ENCODE measurements around the gene GMEB2. TPM values are rescaled to one million over a fixed set of nuclear protein-coding genes. Genes with fewer than 3 reads are reported as not detected.
A peak's percentile ranks its signal among the peaks of the same experiment; 100 is the strongest.
"Not testable (repeated sequence)": the region's sequence is repeated elsewhere in the genome, so short reads cannot be mapped to it uniquely, and the experiment has no call there.

The GMEB2 gene
- total RNA-seq, 1 experiment from 2014 or later = 42.5 TPM

DNA sequence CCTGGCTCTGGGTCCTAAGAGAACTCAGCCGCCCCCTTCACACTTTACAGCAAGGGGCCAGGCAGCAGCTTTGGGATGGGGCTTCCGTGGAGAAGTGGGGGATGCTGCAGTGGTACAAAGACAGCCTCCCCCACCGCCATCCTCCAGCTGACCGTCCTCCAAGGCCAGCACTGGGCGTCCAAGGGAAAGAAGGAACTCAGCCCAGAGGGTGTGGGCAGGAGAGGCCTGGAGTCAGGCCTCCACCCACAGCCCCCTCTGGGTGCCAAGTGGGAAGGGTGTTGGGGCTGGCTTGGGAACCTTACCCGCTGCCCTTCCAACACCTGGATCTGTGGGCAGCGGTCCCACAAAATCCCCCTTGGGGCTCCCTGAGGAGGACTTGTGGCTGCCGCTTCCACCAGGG lies 13.2 kb upstream of the GMEB2 start:
- DNase-seq (ENCODE audit: low spot score) = no peak

DNA sequence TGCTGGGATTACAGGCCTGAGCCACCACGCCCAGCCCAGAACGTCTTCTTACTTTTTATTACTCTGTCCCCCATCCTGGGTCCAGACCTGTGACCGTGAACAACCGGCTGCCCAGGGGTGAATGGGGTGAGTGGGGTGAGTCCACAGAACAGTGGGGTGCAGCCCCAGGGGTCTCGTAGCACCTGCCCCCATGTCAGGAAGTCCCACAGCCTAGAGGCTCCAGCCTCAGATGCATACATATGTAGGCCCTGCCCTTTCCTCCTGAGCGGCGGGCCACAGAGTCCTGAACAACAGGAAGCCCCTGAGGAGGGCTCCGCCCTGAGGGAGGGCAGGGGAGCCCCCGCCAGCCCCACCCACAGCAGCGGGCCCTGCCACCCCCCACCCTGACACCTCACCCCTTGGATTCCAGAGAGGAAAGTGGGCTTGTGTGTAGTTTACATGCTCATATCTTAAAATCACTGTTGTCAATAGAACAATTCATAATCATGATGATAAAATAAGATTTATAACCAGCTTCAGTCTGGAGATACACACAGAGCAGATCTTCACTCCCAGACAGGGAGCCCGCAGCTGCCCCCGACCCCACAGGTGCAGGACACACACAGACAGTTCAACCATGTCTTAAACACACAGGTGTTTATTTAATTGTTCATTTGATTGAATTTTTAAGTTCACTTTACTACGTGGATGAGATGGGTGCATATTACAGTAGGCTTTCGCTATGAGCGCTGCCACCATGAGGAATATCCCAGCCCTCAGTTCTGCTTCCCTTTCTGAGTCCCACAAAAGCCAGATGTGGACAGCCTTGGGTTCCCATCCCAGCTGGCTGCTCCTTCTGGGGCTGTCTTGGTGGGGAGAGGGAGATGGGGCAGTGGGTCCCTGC lies 12.4 kb upstream of the GMEB2 start:
- no peak for DNase-seq (ENCODE audit: low spot score)

DNA sequence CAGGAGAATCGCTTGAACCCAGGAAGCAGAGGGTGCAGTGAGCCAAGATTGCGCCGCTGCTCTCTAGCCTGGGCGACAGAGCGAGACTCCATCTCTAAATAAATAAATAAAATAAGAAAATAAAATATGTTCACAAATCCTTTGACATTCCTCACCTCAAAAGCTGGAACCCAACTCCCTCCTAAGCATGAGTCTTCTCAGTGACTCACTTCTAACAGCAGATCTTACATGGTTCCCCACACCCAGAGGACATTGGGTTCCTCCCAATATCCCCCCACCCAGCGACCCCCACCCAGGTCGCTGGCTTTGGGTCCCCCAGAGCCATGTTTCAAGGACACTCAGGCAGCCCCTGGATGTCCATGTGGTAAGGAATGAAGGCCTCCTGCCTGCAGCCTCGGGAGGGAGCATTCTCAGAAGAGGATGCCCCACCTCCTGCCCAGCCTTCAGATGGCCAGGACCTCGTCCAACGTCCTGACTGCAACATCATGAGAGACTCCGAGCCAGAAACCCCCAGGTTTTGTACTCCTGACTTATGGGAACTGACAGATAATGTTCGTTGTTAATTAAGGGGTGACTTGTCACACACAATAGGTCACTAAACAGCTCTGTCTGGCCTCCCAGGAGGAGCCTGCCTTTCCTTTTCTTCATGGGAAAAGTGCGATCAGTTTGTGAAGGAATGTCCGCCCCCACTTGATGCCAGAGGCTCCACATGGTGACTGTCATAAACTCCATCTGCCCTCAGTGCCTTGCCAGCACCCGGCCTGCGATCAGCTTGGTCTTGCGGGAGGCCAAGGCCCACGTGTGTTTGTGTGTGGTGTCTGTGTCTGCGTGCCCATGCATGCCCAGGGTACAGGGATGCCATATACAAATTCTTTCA lies 10.1 kb upstream of the GMEB2 start:
- DNase-seq (ENCODE audit: low spot score) = no peak

DNA sequence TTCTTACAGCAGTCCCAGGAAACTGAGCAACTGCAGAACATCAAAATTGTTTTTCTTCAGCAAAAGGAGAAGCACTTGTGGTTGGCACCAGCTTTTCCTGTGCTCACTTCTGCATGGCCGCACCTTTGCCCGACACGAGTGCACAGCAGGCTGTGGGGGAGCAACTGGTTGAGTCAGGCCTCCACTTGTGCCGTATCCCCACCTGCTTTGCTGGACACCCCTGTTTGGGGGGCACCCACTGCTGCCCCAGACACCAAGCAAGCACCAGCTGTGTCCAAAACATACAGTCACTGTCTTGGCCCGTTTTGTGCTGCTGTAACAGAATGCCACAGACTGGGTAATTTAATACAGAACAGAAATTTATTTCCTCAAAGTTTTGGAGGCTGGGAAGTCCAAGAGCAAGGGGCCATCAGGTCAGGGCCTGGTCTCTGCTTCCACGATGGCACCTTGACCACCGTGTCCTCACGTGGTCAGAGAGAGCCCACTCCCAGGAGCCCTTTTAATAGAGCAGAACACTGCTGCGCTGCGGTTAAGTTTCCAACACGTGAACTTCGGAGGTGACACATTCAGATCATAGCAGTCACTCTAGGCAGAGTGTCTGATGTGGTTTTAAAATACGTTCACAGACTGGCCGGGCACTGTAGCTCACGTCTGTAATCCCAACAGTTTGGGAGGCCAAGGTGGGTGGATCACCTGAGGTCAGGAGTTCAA lies 8.7 kb upstream of the GMEB2 start:
- DNase-seq (ENCODE audit: low spot score) = no peak

DNA sequence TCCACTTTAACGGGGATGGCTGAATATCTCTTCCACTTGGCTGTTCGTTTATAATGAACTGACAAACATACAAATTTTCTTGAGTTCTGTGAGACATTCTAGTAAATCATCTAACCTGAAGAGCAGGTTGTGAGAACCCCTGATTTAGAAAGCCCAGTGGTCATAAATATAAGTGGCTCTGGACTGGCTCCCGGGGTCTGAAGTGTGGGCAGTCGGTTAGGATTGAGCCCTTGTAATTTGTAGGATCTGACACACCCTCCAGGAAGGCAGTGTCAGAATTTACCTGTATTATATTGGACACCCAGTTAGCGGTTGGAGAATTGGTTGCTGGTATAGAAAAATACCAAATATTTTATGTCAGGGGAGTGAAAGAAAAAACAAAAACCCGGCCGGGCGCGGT lies 6.8 kb upstream of the GMEB2 start:
- DNase-seq (ENCODE audit: low spot score) = no peak

DNA sequence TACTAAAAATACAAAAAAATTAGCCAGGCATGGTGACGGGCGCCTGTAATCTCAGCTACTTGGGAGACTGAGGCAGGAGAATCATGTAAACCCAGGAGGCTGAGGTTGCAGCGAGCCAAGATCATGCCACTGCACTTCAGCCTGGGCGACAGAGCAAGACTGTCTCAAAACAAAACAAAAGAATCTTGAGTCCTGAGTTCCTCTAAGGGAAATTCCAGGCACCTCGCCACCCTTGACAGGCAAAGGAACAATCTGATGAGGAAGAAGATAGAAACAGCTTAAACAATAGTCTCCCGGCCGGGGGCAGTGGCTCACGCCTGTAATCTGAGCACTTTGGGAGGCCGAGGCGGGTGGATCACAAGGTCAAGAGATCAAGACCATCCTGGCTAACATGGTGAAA lies 4.5 kb upstream of the GMEB2 start:
- DNase-seq (ENCODE audit: low spot score) = not testable (repeated sequence)

DNA sequence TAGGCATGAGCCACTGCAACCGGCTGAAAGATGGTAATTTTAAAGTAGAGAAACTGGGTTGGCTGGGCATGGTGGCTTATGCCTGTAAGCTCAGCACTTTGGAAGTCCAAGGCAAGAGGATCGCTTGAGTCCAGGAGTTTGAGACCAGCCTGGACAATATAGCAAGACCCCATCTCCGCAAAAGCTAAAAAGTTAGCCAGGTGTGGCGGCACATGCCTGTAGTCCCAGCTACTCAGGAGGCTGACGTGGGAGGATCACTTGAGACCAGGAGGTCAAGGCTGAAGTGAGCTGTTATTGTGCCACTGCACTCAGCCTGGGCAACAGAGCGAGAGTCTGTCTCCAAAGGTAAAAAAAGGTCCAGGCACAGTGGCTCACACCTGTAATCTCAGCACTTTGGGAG lies 4.1 kb upstream of the GMEB2 start:
- not testable (repeated sequence) for DNase-seq (ENCODE audit: low spot score)

DNA sequence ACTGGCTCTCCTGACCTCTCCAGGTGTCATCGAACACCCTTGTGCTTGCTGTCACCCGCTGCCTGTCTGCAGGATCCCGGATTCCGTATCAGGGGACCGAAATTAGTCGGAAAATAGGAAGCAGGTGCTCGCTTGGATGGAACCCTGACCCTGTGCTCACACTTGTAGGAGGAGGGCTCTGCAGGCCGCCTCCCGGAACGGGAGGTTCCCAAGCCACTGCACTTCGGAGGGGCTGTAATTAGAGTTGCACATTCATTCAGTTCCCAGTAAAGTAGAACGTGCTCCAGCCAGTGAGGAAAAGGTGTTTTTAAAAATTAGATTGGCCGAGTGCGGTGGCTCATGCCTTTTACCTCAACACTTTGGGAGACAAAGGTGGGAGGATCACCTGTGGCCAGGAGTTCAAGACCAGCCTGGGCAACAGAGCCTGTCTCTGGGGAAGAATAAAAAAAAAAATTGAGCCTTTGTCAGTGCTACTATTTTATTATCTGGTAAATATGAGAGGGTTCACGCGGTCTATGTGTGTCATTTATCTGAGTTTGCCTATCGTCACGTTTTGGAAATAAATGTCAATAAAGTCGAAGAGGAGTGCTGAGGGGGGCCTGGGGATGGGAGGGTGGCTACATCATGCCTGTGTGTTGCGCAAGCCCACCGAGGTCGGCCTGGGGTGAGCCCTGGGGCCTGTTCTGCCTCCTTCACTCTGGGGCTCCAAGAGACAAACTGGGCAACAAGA lies 1.5 kb upstream of the GMEB2 start:
- peak; percentile 97 for DNase-seq (ENCODE audit: low spot score)

DNA sequence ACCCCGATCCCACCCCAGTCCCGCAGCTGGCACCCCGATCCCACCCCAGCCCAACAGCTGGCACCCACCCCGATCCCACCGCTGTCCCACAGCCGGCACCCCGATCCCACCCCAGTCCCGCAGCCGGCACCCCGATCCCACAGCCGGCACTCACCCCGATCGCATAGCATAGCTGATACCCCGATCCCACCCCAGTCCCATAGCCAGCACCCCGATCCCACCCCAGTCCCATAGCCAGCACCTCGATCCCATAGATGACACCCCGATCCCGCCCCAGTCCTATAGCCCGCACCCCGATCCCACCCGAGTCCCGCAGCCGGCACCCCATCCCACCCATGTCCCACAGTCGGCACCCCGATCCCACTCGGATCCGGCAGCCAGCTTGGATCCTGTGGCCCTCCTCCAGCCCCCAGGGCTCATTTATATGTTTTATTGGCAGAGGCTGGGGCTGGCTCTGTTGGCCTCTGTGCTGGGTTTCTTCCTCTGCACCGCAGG lies 897 bp upstream of the GMEB2 start:
- DNase-seq (ENCODE audit: low spot score) = peak; percentile 16

DNA sequence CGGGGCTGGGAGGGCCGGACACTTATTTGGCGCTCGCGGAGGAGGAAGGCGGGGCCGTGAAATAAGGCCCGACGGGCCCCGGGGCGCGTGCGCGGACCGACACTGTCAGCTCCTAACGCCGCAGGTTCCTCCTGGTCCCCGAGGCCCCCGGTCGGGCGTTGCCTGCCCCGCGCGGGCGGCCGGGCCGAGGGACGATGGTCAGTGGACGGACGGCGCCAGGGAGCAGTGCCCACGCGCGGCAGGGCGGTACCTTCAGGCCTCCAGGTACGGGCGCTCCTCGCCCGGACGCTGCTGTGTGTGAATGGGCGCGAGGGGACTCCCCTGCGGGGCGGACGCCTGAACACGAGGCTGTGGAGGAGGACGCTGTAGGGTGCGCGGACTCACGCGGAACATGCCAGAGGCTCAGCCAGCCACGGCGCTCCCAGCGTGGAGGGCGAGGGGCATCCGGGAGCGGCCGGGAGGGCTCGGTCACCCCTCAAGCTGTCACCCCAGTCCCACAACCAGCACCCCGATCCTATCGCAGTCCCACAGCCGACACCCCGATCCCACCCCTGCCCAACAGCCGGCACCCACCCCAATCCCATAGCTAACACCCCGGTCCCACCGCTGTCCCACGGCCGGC lies 339 bp upstream of the GMEB2 start:
- peak; percentile 99 for DNase-seq (ENCODE audit: low spot score)

DNA sequence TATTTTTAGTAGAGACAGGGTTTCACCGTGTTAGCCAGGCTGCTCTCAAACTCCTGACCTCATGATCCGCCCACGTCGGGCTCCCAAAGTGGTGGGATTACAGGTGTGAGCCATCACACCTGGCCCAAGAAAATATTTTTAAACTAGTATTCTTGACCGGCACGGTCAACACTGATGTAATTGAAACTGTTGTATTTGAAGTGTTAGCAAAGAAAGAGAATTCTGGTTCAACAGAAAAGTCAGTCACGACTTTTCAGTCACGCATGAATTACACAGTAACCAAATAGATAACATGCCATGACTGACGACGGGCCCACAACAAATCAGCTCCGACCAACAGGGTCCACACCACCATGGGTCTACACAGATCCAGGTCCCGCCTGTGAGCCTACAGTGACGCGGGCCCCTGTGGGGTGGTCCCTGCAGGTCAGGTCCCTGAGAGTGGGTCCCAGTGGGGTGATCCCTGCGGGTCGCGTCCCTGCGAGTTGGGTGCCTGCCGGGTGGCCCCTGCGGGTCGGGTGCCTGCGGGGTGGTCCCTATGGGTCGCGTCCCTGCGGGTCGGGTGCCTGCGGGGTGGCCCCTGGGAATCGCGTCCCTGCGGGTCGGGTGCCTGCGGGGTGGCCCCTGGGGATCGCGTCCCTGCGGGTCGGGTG lies 1.0 kb downstream of the GMEB2 start:
- DNase-seq (ENCODE audit: low spot score) = peak; percentile 47

DNA sequence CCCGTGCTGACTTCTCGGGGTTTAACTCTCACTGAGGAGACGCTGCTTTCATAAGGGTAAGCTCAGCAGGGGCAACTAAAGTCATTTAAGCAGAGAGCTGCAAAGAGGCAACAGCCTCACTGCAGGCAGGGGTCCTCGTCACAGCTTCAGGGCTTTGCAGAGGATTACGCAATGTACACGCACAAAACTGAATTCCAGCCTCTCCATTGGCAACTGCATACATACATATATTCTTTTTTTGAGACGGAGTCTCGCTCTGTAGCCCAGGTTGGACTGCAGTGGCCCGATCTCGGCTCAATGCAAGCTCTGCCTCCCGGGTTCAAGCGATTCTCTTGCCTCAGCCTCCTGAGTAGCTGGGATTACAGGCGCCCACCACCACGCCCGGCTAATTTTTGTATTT lies 2.4 kb downstream of the GMEB2 start:
- DNase-seq (ENCODE audit: low spot score) = no peak

DNA sequence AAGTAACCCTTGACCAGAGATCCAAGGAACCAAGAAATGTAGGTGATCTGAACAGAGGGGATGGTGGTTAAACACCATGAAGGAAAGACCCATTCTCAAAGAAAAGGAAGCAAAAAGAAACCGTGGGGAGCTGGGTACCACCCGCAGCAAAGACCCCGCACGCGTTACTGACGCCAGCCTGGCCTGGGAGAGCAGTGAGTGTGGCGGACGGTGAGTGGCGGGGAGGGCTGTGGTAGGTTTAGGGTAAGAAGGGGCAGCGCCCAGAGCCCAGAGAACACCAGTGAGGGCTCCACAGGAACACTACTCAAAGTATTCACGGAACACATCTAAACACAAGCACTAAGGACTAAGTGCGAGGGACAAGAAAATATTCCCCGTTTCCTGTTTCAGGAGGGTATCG lies 4.2 kb downstream of the GMEB2 start:
- no peak for DNase-seq (ENCODE audit: low spot score)

DNA sequence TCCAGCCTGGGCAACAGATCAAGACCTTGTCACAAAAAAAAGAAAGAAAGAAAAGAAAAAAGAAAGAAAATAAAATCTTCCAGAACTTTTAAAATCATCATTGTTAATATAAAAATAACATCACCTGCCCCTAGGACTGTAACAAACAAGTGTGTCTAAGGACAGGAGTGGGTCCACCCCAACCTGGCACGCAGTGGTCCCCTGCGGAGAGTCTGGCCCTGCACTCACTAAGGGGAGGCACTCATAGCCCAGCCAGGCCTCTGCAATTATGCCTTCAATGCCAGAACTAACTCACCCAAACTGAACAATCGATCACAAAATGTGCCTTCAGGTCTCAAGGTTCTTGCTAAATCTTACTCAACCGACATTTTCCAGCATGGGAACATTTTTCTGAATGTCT lies 4.8 kb downstream of the GMEB2 start:
- DNase-seq (ENCODE audit: low spot score) = no peak

DNA sequence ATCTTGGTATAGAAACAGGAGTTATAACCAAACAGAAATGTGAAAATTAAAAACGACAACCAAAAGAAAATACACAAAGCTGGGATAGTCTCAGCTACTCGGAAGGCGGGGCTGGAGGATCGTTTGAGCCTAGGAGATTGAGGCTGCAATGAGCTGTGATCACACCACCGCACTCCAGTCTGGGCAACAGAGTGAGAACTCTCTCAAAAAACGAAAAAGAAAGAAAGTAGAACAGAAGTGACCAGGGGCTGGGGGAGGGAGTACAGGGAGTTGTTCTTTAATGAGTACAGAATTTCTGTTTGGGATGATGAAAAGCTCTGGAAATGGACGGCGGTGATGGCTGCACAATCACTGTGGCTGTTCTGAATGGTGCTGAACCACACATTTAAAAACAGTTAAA lies 5.9 kb downstream of the GMEB2 start:
- no peak for DNase-seq (ENCODE audit: low spot score)

DNA sequence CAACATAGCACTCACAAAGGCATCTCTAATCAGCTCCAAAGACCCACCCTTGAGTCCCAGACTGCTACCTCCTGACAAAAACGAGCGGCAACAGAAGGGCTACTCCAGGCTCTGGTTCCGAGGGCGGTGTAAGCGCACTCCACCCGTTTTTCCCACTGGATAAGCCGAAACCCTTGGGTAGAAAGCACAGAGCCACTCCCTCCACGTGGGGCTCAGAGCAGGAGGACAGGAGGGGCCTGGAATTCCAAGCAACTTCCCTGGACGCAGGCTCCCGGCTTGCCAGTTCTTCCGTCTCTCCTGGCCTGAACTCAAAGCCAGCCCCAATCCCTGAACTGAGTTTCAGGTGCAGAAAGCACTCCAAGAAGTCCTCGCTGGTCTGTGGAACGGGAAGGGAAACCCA lies 7.4 kb downstream of the GMEB2 start:
- DNase-seq (ENCODE audit: low spot score) = no peak

DNA sequence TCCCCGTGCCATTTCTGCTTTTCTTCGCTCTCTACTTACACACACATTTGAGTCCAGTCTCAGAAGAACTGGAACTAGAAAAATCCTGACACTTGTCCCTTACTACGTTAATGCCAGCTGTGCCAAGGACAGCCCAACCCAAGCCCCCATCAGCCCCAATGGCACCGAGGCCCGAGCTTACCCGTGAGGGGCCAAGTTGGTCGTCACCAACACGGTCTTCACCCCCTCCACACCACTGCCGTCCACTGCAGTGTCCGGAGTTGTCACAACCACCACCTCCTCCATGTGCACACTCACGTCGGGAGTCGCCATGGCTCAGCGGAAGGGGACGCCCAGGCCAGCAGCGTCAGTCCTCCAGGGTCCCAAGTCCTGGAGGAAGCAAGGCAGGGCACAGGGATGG lies 7.8 kb downstream of the GMEB2 start:
- DNase-seq (ENCODE audit: low spot score) = no peak

DNA sequence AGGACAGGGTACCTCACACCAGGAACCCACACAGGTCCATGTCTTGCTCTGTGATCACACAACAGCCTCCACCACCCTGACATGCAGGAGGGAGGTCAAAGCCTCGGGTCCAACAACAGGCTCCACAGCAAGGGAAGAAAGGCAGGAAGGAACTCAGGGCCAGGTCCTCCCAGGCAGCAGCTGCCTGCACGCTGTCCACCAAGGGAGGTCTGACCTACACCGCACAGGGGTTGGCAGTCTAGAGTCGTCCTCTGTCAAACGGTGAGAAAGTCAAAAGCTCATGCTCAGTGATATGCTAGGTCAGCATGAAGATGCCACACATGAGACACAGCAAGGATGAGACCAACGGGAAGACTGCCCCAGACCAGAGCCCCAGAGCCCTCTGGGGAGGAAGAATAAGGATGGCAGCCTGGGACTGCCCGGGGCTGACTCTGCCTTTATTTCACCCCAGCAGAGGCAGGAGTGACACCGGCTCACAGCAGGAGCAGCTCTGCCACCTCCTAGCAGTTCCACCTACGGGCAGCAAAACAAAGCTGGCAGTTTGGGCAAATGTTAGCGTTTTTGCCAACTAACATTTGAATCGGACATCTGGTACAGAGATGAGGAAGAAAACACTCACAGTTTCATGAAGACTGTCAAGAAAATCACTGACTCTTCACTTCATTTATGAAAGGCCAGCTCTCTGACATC lies 8.5 kb downstream of the GMEB2 start:
- DNase-seq (ENCODE audit: low spot score) = no peak

DNA sequence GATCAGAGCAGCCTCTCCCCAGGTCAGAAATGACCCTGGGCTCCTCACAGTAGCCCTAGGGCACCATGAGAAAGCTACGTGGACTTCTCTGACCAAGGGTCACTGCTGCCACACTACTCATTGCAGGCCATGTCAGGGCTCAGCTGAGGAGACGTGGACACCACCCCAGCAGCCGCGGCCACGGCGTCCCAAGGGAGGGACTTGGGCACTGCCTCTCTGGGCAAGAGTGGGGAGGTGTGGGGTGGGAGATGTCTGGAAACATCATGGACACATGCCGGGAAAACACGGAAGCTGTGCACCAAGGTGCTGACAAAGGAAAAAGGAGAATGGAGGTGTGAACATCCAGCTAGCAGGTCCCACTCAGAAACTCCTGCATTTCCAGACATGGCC lies 9.0 kb downstream of the GMEB2 start:
- no peak for DNase-seq (ENCODE audit: low spot score)

All from HT-29 (cell line).